Measurements from ENCODE around the gene TMOD2.

Gene TMOD2

GRCh38 chr15:51806123-51806522 lies 54.7 kb downstream of the TMOD2 start:
- Histone ChIP-seq H3K36me3 (ENCODE audit: insufficient read depth, insufficient read length, low read length) (no peaks in the 10 kb centered on the region), H3K9me3 (ENCODE audit: insufficient read depth, low read length) (no peaks in the 10 kb centered on the region), H3K4me1 (ENCODE audit: insufficient read depth, insufficient read length) (no peaks in the 10 kb centered on the region), H3K27me3 (ENCODE audit: insufficient read depth, insufficient read length) (no peaks in the 10 kb centered on the region), H3K4me3 (ENCODE audit: insufficient read length, low read depth) (no peak overlapping the region), H3K9ac (ENCODE audit: insufficient read length, low read depth) (no peak overlapping the region)
- no peak for DNase-seq (ENCODE audit: low read depth, low spot score)
- TF ChIP-seq ZNF274 (IDR thresholded peaks at IDR 0.05; ENCODE audit: low read depth, low read length): no peak
- no peak for TF ChIP-seq SUZ12 (IDR thresholded peaks at IDR 0.05; ENCODE audit: extremely low read depth, insufficient read depth, insufficient read length)

- no peaks in the 10 kb centered on the region for H3K27me3 ChIP-seq (ENCODE audit: insufficient read depth, insufficient read length)
- no peaks in the 10 kb centered on the region for H3K36me3 ChIP-seq (ENCODE audit: insufficient read depth, insufficient read length, low read length)
- no peak overlapping the region for H3K9ac ChIP-seq (ENCODE audit: insufficient read length, low read depth)
- DNase-seq (ENCODE audit: low read depth, low spot score): no peak
- H3K4me3 ChIP-seq (ENCODE audit: insufficient read length, low read depth): no peak overlapping the region
- no peaks in the 10 kb centered on the region for H3K4me1 ChIP-seq (ENCODE audit: insufficient read depth, insufficient read length)
- TF ChIP-seq ZNF274 (IDR thresholded peaks at IDR 0.05; ENCODE audit: low read depth, low read length) (no peak), SUZ12 (IDR thresholded peaks at IDR 0.05; ENCODE audit: extremely low read depth, insufficient read depth, insufficient read length) (no peak), YY1 (IDR thresholded peaks at IDR 0.05; ENCODE audit: insufficient read depth, insufficient read length) (no peak)
- no peaks in the 10 kb centered on the region for H3K9me3 ChIP-seq (ENCODE audit: insufficient read depth, low read length)
Observed at GRCh38 chr15:51809457-51809856, 58.1 kb downstream of the TMOD2 start.

- TF ChIP-seq ZNF274 (IDR thresholded peaks at IDR 0.05; ENCODE audit: low read depth, low read length): no peak
- no peak for TF ChIP-seq SUZ12 (IDR thresholded peaks at IDR 0.05; ENCODE audit: extremely low read depth, insufficient read depth, insufficient read length)
- no peak for TF ChIP-seq YY1 (IDR thresholded peaks at IDR 0.05; ENCODE audit: insufficient read depth, insufficient read length)
- DNase-seq (ENCODE audit: low read depth, low spot score): no peak
- Histone ChIP-seq H3K27me3 (ENCODE audit: insufficient read depth, insufficient read length) (no peaks in the 10 kb centered on the region), H3K9me3 (ENCODE audit: insufficient read depth, low read length) (no peaks in the 10 kb centered on the region), H3K36me3 (ENCODE audit: insufficient read depth, insufficient read length, low read length) (no peaks in the 10 kb centered on the region), H3K4me3 (ENCODE audit: insufficient read length, low read depth) (no peak overlapping the region), H3K4me1 (ENCODE audit: insufficient read depth, insufficient read length) (no peaks in the 10 kb centered on the region), H3K9ac (ENCODE audit: insufficient read length, low read depth) (no peak overlapping the region)
Observed at GRCh38 chr15:51812598-51812997, 61.2 kb downstream of the TMOD2 start.

- H3K27me3 ChIP-seq (ENCODE audit: insufficient read depth, insufficient read length): no peaks in the 10 kb centered on the region
- H3K4me3 ChIP-seq (ENCODE audit: insufficient read length, low read depth): no peak overlapping the region
- no peak overlapping the region for H3K9ac ChIP-seq (ENCODE audit: insufficient read length, low read depth)
- no peak for DNase-seq (ENCODE audit: low read depth, low spot score)
- H3K36me3 ChIP-seq (ENCODE audit: insufficient read depth, insufficient read length, low read length): no peaks in the 10 kb centered on the region
- TF ChIP-seq YY1 (IDR thresholded peaks at IDR 0.05; ENCODE audit: insufficient read depth, insufficient read length) (no peak), SUZ12 (IDR thresholded peaks at IDR 0.05; ENCODE audit: extremely low read depth, insufficient read depth, insufficient read length) (no peak)
- H3K4me1 ChIP-seq (ENCODE audit: insufficient read depth, insufficient read length): no peaks in the 10 kb centered on the region
- H3K9me3 ChIP-seq (ENCODE audit: insufficient read depth, low read length): no peaks in the 10 kb centered on the region
Observed at GRCh38 chr15:51814606-51815005, 63.2 kb downstream of the TMOD2 start.

GRCh38 chr15:51816611-51817010 lies 65.2 kb downstream of the TMOD2 start:
- H3K4me3 ChIP-seq (ENCODE audit: insufficient read length, low read depth): no peak overlapping the region
- no peaks in the 10 kb centered on the region for H3K4me1 ChIP-seq (ENCODE audit: insufficient read depth, insufficient read length)
- H3K9me3 ChIP-seq (ENCODE audit: insufficient read depth, low read length): peaks cover 12% of the 10 kb centered on the region
- no peak for DNase-seq (ENCODE audit: low read depth, low spot score)
- H3K27me3 ChIP-seq (ENCODE audit: insufficient read depth, insufficient read length): no peaks in the 10 kb centered on the region
- no peaks in the 10 kb centered on the region for H3K36me3 ChIP-seq (ENCODE audit: insufficient read depth, insufficient read length, low read length)
- TF ChIP-seq YY1 (IDR thresholded peaks at IDR 0.05; ENCODE audit: insufficient read depth, insufficient read length): no peak
- no peak for TF ChIP-seq SUZ12 (IDR thresholded peaks at IDR 0.05; ENCODE audit: extremely low read depth, insufficient read depth, insufficient read length)
- TF ChIP-seq ZNF274 (IDR thresholded peaks at IDR 0.05; ENCODE audit: low read depth, low read length): no peak
- H3K9ac ChIP-seq (ENCODE audit: insufficient read length, low read depth): no peak overlapping the region

- TF ChIP-seq ZNF274 (IDR thresholded peaks at IDR 0.05; ENCODE audit: low read depth, low read length): no peak
- H3K4me1 ChIP-seq (ENCODE audit: insufficient read depth, insufficient read length): no peaks in the 10 kb centered on the region
- no peaks in the 10 kb centered on the region for H3K27me3 ChIP-seq (ENCODE audit: insufficient read depth, insufficient read length)
Observed at GRCh38 chr15:51818150-51818549, 66.8 kb downstream of the TMOD2 start.

GRCh38 chr15:51825698-51826097 lies 74.3 kb downstream of the TMOD2 start:
- TF ChIP-seq YY1 (IDR thresholded peaks at IDR 0.05; ENCODE audit: insufficient read depth, insufficient read length): no peak
- no peak for TF ChIP-seq SUZ12 (IDR thresholded peaks at IDR 0.05; ENCODE audit: extremely low read depth, insufficient read depth, insufficient read length)
- no peak for TF ChIP-seq ZNF274 (IDR thresholded peaks at IDR 0.05; ENCODE audit: low read depth, low read length)
- DNase-seq (ENCODE audit: low read depth, low spot score): no peak
- no peaks in the 10 kb centered on the region for H3K27me3 ChIP-seq (ENCODE audit: insufficient read depth, insufficient read length)
- H3K4me3 ChIP-seq (ENCODE audit: insufficient read length, low read depth): no peak overlapping the region
- H3K9me3 ChIP-seq (ENCODE audit: insufficient read depth, low read length): peaks cover 11% of the 10 kb centered on the region
- no peak overlapping the region for H3K9ac ChIP-seq (ENCODE audit: insufficient read length, low read depth)
- H3K36me3 ChIP-seq (ENCODE audit: insufficient read depth, insufficient read length, low read length): no peaks in the 10 kb centered on the region
- no peaks in the 10 kb centered on the region for H3K4me1 ChIP-seq (ENCODE audit: insufficient read depth, insufficient read length)

More at GRCh38 chr15:51818150-51818549, 66.8 kb downstream of the TMOD2 start:
- peaks cover 14% of the 10 kb centered on the region for H3K9me3 ChIP-seq (ENCODE audit: insufficient read depth, low read length)
- H3K4me3 ChIP-seq (ENCODE audit: insufficient read length, low read depth): no peak overlapping the region
- H3K9ac ChIP-seq (ENCODE audit: insufficient read length, low read depth): no peak overlapping the region
- DNase-seq (ENCODE audit: low read depth, low spot score): no peak
- H3K36me3 ChIP-seq (ENCODE audit: insufficient read depth, insufficient read length, low read length): no peaks in the 10 kb centered on the region
